ENCODE data around the gene ENG.

DNA sequence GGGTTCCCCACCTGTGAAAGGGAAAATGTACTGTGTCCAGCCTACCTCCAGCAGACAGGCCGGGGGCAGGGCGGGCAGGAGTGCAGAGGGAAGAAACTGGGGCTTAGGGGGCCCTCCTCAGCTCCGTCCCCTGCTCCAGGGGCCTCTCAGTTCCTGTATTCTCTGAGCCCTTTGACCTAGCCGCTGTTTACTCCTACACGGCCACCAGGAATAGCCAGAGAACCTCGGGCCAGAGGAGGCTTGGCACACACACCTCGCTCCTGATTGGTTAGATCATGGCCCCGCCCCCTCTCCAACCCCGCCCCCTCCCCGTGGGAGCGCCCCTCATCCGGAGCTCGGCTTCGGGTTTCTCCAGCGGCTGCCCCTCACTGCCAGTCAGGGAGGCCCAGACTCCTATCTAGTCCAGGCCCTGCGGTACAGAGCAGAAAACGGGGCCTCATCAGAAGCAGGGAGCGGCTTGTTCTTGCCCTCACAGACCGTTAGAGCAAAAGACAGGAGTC is 42.8 kb upstream of the ENG start:
- TF ChIP-seq CTCF (IDR thresholded peaks at IDR 0.05) (no peak), POLR2A (IDR thresholded peaks at IDR 0.05) (no peak)

All from lower leg skin (tissue), 3 donors.